Skeletal muscle cell (primary cell): ENCODE results near the gene GRK2.

ENCODE experiments used
- DNase-seq: peaks from one replicate; pipeline ENCODE4 v3.0.0-alpha.2; 2010; ENCODE audit warnings: low read depth
- H3K4me3 ChIP-seq: 2 replicates; pipeline ENCODE4 v1.5.1; 2011; ENCODE audit warnings: low read depth, mild to moderate bottlenecking, control low read depth, low read length, moderate library complexity

GRK2 gene

DNA sequence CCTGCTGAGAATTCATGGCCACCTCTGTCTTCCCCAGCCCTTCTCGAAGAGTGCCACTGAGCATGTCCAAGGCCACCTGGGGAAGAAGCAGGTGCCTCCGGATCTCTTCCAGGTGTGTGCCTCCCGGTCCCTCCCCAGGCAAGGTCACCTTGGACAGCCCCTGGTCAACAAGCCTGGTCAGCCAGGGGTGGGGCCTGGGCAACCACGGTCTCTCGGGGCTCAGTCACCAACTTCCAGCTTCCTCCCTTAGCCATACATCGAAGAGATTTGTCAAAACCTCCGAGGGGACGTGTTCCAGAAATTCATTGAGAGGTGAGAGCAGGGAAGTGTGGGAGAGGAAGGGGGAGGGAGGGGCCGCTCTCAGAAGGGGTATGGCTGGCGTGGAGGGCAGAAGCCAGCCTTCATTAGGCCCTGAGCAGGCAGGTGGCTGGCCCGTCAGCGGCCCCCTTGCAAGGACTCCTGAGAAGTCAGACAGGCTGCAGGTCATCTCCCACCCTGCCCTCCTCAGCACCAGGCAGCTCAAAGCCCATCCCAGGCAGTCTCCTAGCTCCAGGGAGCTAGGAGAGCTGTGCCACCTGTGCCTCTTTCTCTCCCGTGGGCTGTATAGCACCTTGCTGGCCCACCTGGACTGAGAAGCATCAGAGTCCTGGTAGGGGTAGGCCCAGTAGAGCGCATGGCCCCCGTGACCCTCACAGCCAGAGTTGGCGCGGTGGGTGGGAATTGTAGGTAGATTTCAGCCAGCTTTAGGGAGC is 13.5 kb downstream of the GRK2 start:
- no peak overlapping the region for H3K4me3 ChIP-seq
- no peak for DNase-seq

DNA sequence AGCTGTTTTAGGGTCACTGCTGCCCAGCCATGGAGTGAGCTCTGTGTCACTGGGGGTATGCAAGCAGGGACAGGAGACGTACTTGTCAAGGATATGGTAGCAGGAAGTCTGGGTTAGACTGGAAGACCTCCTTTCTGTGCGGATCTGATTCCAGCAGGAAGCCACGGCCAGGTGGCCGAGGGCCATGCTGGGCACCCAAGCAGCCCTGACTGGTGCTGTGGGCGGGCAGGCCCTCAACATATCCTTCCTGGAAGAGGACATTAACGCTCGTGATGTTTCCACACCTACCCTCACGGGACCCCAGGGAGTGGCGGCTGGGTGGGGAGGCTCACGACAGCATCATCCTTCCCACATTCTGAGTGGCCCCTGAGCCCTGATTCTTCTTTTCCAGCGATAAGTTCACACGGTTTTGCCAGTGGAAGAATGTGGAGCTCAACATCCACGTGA is 14.1 kb downstream of the GRK2 start:
- no peak for DNase-seq
- H3K4me3 ChIP-seq: no peak overlapping the region

GRCh38 chr11:67280788-67281551 is 14.7 kb downstream of the GRK2 start:
- no peak overlapping the region for H3K4me3 ChIP-seq
- DNase-seq: no peak

GRCh38 chr11:67281552-67282150 is 15.4 kb downstream of the GRK2 start:
- H3K4me3 ChIP-seq: no peak overlapping the region
- DNase-seq: no peak

- DNase-seq: no peak
- no peak overlapping the region for H3K4me3 ChIP-seq
Observed at GRCh38 chr11:67282155-67282875, 16.0 kb downstream of the GRK2 start.

GRCh38 chr11:67282876-67283371 is 16.7 kb downstream of the GRK2 start:
- H3K4me3 ChIP-seq: no peak overlapping the region
- no peak for DNase-seq

DNA sequence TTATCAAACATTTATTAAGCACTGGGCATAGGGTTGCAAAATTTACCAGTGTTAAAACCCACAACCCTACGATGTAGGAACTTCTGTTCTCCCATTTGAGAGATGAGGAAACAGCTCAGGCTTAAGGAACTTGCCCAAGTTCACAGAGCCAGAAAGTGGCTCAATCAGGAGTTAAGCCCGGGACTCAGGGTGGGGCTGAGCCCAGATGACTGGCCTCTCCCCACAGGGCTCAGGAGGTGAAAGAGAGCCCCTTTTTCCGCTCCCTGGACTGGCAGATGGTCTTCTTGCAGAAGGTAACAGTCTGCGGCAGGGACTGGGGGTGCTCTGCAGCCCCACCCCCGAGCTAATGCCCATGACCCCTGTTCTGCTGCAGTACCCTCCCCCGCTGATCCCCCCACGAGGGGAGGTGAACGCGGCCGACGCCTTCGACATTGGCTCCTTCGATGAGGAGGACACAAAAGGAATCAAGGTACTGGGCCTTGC is 17.2 kb downstream of the GRK2 start:
- H3K4me3 ChIP-seq: no peak overlapping the region

GRCh38 chr11:67284811-67285540 is 18.7 kb downstream of the GRK2 start:
- no peak overlapping the region for H3K4me3 ChIP-seq
- DNase-seq: no peak

More for the DNA sequence above, 17.2 kb downstream of the GRK2 start:
- no peak for DNase-seq

GRCh38 chr11:67285541-67286498 is 19.5 kb downstream of the GRK2 start:
- no peak for DNase-seq
- no peak overlapping the region for H3K4me3 ChIP-seq

- no peak overlapping the region for H3K4me3 ChIP-seq
- no peak for DNase-seq
Observed at GRCh38 chr11:67286621-67287333, 20.5 kb downstream of the GRK2 start.

DNA sequence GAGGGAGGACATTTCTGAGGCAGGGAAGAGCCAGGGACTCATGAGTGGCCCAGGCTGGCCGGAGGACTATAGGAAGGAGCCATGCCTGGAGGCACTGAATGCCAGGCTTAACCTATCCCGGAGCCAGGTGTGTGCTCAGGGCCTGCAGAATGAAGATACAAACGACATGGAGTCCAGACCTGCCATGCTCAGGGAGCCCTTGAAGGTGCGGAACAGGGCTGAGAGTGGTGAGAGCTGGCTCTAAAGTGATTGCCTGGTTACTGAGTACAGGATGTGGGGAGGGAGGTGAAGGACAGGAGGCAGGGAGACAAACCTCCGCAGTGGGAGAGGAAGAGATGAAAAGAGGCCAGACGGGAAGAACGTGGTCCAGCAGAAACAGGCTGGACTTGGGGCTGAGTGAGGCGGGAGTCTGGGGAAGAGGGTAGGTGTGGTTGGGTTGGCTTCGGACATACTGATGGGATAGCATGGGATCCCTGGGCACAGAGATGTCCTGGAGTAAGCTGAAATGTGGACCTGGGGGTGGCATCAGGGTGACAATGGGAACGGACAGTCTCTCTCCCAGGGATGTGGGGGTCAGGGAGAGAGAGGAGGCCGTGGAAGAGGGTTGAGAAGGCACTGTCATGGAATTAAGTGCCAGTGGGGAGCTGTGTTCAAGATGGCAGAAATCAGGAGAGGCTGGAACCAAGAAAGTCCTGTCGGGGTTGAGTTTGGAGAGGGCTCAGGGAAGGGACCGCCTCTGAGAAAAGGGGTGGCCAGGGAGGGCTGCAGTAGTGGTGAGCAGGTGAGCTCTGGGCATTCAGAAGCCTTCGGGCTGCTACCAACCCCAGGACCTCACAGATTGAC is 21.3 kb downstream of the GRK2 start:
- DNase-seq: no peak
- H3K4me3 ChIP-seq: peak overlapping the region; percentile 76

GRCh38 chr11:67288198-67288451 is 21.9 kb downstream of the GRK2 start:
- H3K4me3 ChIP-seq: peak overlapping the region; percentile 76

DNA sequence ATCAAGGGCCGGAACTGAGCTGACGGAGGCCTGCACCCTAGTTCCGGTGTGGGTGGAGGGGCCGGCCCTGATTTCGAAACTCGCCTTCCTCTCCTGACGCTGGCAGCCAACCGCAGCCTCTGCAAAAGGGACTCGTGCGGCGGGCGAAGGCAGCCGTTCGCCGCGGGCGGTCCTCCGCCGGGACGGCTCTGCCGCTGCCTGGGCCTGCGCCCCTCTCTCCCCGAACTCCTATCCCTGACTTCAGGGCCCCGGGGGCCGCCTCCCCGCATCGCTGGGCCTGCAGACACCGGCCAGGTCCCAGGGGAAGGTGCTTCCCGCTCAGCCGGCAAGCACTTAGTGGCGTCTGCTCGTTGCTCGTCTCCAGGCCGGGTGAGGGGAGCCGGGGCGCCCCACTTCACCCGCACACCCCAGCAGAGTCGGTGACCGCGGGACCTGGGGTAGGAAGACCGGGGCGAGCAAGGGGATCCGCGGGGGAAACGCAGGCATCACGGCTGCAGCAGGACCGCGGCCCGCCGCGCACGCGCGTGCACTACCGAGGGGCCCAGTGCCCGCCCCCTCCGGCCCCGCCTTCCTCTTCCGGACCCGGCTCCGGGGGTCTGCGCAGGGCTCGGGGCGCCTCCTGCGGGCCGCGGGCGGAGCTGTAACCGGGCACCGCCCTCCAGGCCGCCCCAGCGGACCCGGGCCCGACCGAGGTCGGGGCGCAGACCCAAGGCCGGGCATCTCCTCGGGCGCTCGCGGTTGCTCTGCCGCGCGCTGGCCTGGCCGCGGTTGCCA is 22.4 kb downstream of the GRK2 start:
- DNase-seq: peak; percentile 76
- H3K4me3 ChIP-seq: peak overlapping the region; percentile 76

More at GRCh38 chr11:67288198-67288451, 21.9 kb downstream of the GRK2 start:
- no peak for DNase-seq

- peak within 1 kb of the TSS; percentile 76 for H3K4me3 ChIP-seq
- DNase-seq: no peak
Observed at GRCh38 chr11:67289226-67289650, 23.0 kb downstream of the GRK2 start, which contains the start of gene ANKRD13D. Gene ANKRD13D, plus strand, starts transcription at chr11:67289303. Its CDS starts 158 bp downstream, at chr11:67289461.

DNA sequence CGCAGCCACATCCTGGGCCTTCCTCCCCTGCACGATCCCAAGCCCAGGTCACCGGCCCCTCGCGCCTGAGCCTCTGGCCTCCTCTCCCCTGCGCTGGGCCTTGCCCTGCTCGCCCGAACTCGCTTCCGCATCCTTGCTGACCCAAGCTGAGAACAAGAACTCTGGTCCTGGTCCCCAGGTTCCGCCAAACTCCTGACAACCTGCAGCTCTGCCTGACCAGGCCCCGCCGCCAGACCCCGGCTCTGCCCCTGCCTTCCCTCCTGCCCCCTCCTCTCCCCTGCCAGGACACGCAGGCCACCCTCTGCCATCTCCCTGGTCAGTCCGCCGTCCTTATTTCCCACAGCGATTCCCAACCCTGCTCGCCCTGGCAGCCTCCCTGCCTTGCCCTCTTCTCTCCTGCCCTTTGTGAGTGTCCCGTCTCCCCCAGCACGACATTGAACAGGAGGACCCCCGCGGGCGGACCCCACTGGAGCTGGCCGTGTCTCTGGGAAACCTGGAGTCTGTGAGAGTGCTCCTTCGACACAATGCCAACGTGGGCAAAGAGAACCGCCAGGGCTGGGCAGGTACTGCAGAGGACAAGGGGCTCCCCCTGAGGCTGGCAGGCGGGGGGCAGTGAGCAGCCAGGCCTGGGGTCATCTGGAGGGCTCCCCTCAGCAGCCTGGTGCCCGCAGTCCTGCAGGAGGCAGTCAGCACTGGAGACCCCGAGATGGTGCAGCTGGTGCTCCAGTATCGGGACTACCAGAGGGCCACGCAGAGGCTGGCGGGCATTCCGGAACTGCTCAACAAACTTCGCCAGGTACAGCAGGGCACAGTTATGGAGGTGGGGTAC is 23.6 kb downstream of the GRK2 start:
- peak overlapping the region; percentile 70 for H3K4me3 ChIP-seq
- no peak for DNase-seq
